Lower leg skin (tissue), 4 donors: ENCODE data around the gene SH3GLB1. TPM values are rescaled to one million over a fixed set of nuclear protein-coding genes. Genes with fewer than 3 reads are reported as not detected.
"Not testable (repeated sequence)": the region's sequence is repeated elsewhere in the genome, so short reads cannot be mapped to it uniquely, and the experiment has no call there.

ENCODE experiments used
- DNase-seq, 2 donors: peaks; one replicate each; pipeline ENCODE4 v3.0.0-alpha.2; 2019; ENCODE audit warnings: low spot score in 2 of 2
- H3K4me3 ChIP-seq: fragments of 200-600 bp; sonication (generic); 2 replicates; pipeline ENCODE4 v1.5.1; 2017; ENCODE audit warnings: mild to moderate bottlenecking, low read depth; ENCODE audit not compliant: poor library complexity, severe bottlenecking
- CTCF ChIP-seq, 3 donors: fragments of 450-650 bp; IDR thresholded peaks; one replicate each; pipeline ENCODE4 v1.5.1; 2016; ENCODE audit warnings: antibody characterized with exemption in 3 of 3, mild to moderate bottlenecking in 3 of 3, moderate library complexity in 2 of 3
- POLR2A ChIP-seq, 2 donors: fragments of 450-650 bp; IDR thresholded peaks; one replicate each; pipeline ENCODE4 v1.6.1; 2016 to 2017; ENCODE audit warnings: antibody characterized with exemption in 2 of 2, mild to moderate bottlenecking in 1 of 2, moderate library complexity in 1 of 2
- WGBS, 2 donors: methylation state at CpG; one replicate each; pipeline ENCODE4 v1.1.5; 2018; 5-methylcytosine and 5-hydroxymethylcytosine counted together
- intact Hi-C: fragments of 100-400 bp; cut with DNase I; formaldehyde crosslinking; loops from one replicate; pipeline ENCODE4 v1.15.0; 2023; ENCODE audit warnings: low total_unique reads
- total RNA-seq, 4 donors: library from RNA; depleted of rRNA; stranded (reverse); fragments of >200 nt; gene quantifications; one replicate each; pipeline ENCODE4 v1.1.0, GENCODE V29; 2016

Gene SH3GLB1
- total RNA-seq, 4 donors from 2014 or later, result 37.1 to 58.1 (median 42.3) TPM

DNA sequence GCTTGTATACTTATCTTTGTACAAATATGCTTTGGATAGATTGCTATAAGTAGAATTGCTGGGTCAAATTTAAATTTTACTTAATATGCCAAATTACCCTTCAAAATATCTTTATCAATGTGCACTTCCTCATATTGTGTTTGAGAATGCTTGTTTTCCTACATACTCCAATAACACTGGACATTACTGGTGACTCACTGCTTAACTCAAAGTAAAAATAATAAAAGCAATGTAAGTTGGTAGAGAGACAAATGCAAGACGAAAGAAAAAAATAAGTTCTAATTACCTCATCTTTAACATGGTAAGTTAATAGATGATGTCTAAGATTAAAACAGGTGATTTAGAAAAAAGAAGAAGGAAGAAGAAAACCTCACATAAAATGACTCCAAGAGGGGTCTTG, 7.9 kb upstream of the SH3GLB1 start:
- no peak for DNase-seq
- intact Hi-C loops, result no loop called here
- H3K4me3 ChIP-seq, result no peak overlapping the region
- TF ChIP-seq POLR2A (IDR thresholded peaks at IDR 0.05) (no peak), CTCF (IDR thresholded peaks at IDR 0.05) (no peak)
- WGBS, 2 donors, result 76 to 85% methylated on average over 1 of the region's 1 CpG

DNA sequence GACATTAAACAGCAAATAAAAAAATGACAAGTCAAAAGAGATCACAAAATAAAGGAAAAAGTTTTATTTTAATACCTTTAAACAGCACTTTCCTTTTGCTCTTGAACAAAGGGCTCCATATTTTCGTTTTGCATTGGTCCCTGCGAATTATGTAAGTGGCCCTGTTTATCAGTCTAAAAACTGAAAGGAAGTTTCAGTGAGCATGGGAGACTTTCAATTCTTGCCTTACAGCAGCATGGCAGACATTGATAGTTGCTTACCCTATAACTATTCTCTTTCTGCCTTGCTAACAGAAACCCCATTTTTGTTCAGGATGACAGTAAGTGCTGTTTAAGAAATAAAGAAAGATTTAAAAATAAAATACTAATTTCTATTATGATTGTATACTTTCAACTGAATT, 5.2 kb upstream of the SH3GLB1 start:
- no peak for TF ChIP-seq CTCF (IDR thresholded peaks at IDR 0.05)
- no peak for TF ChIP-seq POLR2A (IDR thresholded peaks at IDR 0.05)
- no peak for DNase-seq
- intact Hi-C loops, result no loop called here
- H3K4me3 ChIP-seq, result no peak overlapping the region
- 78 to 79% methylated on average over 2 of the region's 2 CpGs for WGBS, 2 donors

DNA sequence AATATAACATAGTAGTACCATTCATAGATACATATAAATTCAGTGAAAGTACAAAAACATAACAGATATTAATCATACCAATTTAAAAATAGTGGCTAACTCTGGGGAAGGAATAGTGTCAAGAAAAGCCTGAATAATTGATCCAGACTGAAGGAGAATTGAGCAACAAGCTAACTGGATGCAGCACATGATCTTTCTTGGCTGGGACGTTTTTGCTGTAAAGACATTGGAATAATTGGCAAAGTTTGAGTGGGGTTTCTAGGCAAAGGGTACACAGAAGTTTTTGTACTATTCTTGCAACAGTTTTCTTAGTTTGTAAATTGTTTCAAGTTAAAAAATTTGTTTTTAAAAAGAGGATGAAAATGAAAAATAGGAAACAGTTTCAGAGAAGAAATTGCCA, 2.6 kb upstream of the SH3GLB1 start:
- DNase-seq, result peak in 1 of 2 donors; percentile 26
- WGBS, 2 donors, result 15 to 22% methylated on average over 1 of the region's 1 CpG
- TF ChIP-seq POLR2A (IDR thresholded peaks at IDR 0.05) (no peak), CTCF (IDR thresholded peaks at IDR 0.05) (no peak)
- intact Hi-C loops, result no loop called here
- no peak overlapping the region for H3K4me3 ChIP-seq

DNA sequence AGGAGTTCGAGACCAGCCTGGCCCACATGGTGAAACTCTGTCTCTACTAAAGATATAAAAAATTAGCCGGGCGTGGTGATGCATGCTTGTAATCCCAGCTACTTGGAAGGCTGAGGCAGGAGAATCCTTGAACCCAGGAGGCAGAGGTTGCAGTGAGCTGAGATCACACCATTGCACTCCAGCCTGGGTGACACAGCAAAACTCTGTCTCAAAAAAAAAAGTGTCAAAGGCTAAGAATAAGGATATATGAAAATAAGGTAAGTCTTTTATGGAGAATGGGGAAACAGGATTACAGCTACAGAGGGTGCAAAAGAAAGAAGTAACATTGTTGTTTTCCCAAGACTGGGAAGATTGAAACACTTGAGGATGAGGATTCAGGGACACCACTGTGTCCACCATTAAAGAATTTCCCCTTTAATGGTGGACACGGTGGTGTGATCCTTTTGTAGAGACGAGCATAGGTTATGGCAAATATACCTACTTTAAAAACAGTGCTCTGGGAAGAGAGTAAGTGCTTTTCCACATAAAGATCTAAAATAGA, 1.4 kb upstream of the SH3GLB1 start:
- DNase-seq, H3K4me3 ChIP-seq, intact Hi-C loops: not testable (repeated sequence)
- 89 to 94% methylated on average over 5 of the region's 5 CpGs for WGBS, 2 donors

DNA sequence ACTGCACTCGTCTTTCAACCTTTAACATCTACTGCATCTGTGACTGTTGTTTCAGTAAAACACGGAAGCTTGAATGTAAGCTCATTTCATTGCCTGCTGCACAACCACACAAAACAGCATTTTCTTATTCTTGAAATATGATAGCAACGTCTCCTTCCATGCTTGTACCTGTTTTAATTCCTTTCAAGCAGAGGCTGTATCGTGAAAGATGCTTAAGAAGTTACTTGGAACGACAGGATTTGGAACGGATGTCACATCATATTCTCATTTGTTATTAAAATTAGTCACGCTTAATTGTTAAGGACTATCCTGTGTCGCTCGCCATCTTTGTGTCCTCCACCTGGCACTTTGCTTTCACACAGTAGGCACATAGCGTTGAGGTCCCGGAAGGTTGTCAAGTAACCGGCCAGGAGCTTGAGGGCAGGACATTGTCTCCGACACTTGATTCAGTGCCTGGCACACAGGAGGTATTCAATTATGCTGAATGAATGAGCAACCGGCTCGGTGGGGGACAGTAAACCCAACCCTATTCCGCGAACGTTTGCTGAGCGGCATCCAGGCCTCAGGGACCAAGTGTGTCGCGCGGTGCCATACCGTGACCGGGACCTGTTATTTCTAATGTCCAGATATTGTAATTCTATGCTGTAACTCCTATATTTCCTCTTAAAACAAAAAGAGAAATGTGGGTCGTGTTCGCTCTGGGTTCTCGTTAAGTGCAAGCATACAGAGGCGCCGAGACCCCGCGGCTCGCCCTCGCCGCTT, 499 bp upstream of the SH3GLB1 start:
- TF ChIP-seq CTCF (IDR thresholded peaks at IDR 0.05) (no peak), POLR2A (IDR thresholded peaks at IDR 0.05) (no peak)
- peak in 1 of 2 donors; percentile 27 for DNase-seq
- peak overlapping the region; percentile 90 for H3K4me3 ChIP-seq
- intact Hi-C loops, result no loop called here
- 6 to 7% methylated on average over 34 of the region's 34 CpGs for WGBS, 2 donors

- WGBS, 2 donors, result 0% methylated on average over 19 to 28 of the region's 41 CpGs
- peak overlapping the region; percentile 90 for H3K4me3 ChIP-seq
- intact Hi-C loops, result no loop called here
- DNase-seq, result peak; percentile 50 to 90
- TF ChIP-seq CTCF (IDR thresholded peaks at IDR 0.05) (no peak), POLR2A (IDR thresholded peaks at IDR 0.05) (no peak)
Measured at GRCh38 chr1:86704972-86705664, 742 bp downstream of the SH3GLB1 start.
